ENCODE results near the gene BCAS1.
A peak's percentile ranks its signal among the peaks of the same experiment; 100 is the strongest.

BCAS1 gene

DNA sequence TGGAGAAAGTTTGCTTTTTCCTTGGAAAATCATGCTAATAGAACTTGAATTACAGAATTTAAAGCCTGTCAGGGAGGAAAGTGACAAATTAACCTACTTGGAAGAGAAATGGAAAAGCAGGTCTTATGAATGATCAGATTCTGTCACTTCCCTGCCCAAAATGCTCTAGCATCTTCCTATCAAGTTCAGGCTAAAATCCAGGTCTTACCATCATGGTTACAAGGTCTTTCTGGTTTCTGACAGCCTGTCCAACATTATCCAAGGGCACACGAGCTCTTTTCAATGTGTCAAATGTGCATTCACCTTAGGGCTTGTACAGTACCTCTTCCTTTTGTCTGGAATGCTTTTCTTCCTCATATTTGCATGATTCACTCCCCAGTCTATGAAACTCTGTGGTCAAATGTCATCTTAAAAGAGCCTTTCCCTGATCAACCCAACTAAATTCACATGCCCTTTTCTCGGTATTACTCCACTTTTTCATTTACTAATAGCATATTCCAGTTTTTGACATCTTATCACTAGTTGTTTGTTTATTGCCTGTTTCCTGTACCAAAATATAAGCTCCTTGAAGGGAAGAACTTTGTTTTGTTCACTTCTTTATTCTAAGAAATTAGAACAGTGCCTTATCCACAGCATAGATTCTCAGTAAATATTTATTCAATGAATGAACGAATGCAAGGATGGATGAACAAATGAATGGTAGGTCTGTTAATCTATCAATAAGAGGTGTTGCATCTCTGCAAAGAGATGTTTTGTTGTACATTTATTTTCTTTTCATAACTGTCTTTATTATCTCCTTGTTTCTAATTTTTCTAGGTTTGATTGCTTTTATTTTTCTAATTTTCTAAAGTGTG is 139.5 kb downstream of the BCAS1 start:
- no peak overlapping the region for H2AFZ ChIP-seq (ENCODE audit: low read depth, low read length)
- H3K79me2 ChIP-seq (ENCODE audit: low read length), result no peaks in the 10 kb centered on the region
- H3K4me1 ChIP-seq (ENCODE audit: low read length), result peaks cover 56% of the 10 kb centered on the region
- H3K9ac ChIP-seq (ENCODE audit: low read length), result no peak overlapping the region
- H3K9me3 ChIP-seq (ENCODE audit: insufficient read depth, low read length), result no peaks in the 10 kb centered on the region
- no peak for TF ChIP-seq EZH2phosphoT487 (IDR thresholded peaks at IDR 0.05; ENCODE audit: low read depth)
- TF ChIP-seq, protein P1, sequence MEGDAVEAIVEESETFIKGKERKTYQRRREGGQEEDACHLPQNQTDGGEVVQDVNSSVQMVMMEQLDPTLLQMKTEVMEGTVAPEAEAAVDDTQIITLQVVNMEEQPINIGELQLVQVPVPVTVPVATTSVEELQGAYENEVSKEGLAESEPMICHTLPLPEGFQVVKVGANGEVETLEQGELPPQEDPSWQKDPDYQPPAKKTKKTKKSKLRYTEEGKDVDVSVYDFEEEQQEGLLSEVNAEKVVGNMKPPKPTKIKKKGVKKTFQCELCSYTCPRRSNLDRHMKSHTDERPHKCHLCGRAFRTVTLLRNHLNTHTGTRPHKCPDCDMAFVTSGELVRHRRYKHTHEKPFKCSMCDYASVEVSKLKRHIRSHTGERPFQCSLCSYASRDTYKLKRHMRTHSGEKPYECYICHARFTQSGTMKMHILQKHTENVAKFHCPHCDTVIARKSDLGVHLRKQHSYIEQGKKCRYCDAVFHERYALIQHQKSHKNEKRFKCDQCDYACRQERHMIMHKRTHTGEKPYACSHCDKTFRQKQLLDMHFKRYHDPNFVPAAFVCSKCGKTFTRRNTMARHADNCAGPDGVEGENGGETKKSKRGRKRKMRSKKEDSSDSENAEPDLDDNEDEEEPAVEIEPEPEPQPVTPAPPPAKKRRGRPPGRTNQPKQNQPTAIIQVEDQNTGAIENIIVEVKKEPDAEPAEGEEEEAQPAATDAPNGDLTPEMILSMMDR (IDR thresholded peaks at IDR 0.05; ENCODE audit: low read depth, low read length), result no peak
- H3K4me3 ChIP-seq (ENCODE audit: low read length), result no peak overlapping the region
- H3K4me2 ChIP-seq (ENCODE audit: low read length), result peak overlapping the region; percentile 4; the same call in 1 of the 2 replicates
- peaks cover 40% of the 10 kb centered on the region for H3K27me3 ChIP-seq (ENCODE audit: low read depth, low read length)
- no peaks in the 10 kb centered on the region for H4K20me1 ChIP-seq (ENCODE audit: insufficient read depth, low read length)
- H3K27ac ChIP-seq (ENCODE audit: low read length), result no peak overlapping the region
- H3K36me3 ChIP-seq (replicated peaks; ENCODE audit: low read depth, low read length), result no peaks in the 10 kb centered on the region

DNA sequence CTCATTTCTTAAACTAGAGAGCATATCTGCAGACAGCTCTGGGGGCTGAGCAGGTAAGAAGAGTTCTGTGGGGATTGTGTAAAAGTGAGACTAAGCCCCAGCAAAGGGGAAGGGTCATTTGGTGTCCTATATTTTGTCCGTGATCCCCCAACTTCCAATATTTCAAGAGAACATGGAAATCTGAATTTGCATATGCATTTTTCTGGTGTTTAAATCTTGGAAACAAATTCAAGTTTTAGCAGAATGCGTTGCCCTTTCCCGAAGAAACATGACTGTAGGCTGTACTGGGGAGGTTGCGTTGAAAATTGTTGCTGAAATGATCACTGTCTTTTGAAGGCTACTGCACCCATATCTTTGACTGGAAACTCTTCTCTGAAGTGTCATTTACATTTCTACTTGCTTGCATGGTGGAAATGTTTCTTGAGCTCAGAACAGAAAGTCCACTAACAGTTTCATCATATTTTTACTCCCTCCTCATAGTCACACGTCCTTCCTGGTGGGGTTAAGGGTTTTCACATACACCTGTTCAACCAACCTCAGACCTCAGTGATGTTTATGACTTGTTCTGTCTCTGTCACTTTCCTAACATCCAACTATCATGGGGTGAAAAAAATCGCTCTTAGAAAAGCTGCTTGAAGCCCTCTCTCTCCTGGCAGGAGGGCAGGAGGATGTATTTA is 140.3 kb downstream of the BCAS1 start:
- no peak overlapping the region for H2AFZ ChIP-seq (ENCODE audit: low read depth, low read length)
- H3K4me2 ChIP-seq (ENCODE audit: low read length), result peak overlapping the region; percentile 4
- H3K27me3 ChIP-seq (ENCODE audit: low read depth, low read length), result peaks cover 40% of the 10 kb centered on the region
- H3K27ac ChIP-seq (ENCODE audit: low read length), result no peak overlapping the region
- TF ChIP-seq, protein P1 (IDR thresholded peaks at IDR 0.05; ENCODE audit: low read depth, low read length), result no peak
- TF ChIP-seq EZH2phosphoT487 (IDR thresholded peaks at IDR 0.05; ENCODE audit: low read depth), result no peak
- peaks cover 60% of the 10 kb centered on the region for H3K4me1 ChIP-seq (ENCODE audit: low read length)
- H3K9me3 ChIP-seq (ENCODE audit: insufficient read depth, low read length), result no peaks in the 10 kb centered on the region
- H3K79me2 ChIP-seq (ENCODE audit: low read length), result no peaks in the 10 kb centered on the region
- no peak overlapping the region for H3K4me3 ChIP-seq (ENCODE audit: low read length)
- no peaks in the 10 kb centered on the region for H3K36me3 ChIP-seq (replicated peaks; ENCODE audit: low read depth, low read length)
- H4K20me1 ChIP-seq (ENCODE audit: insufficient read depth, low read length), result no peaks in the 10 kb centered on the region
- H3K9ac ChIP-seq (ENCODE audit: low read length), result no peak overlapping the region

DNA sequence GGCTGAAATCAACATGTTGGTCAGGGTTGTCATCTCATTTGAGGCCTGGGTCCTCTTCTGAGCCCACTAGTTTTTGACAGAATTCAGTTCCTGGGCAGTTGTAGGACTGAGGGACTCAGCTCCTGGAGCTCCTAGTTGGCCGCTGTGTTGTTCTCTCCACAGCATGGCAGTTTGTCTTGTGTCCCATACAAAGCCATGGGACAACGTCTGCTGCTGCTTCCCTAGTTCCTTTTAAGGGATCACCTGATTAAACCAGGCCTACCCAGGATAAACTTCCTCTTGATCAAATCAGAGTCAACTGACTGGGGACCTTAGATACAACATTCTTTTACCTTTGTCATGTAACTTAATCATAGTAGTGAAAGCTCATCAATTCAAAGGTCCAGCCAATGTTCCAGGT is 141.0 kb downstream of the BCAS1 start:
- H3K9ac ChIP-seq (ENCODE audit: low read length), result no peak overlapping the region
- TF ChIP-seq, protein P1 (IDR thresholded peaks at IDR 0.05; ENCODE audit: low read depth, low read length), result no peak
- no peak for TF ChIP-seq EZH2phosphoT487 (IDR thresholded peaks at IDR 0.05; ENCODE audit: low read depth)
- no peak overlapping the region for H3K4me2 ChIP-seq (ENCODE audit: low read length)
- H3K9me3 ChIP-seq (ENCODE audit: insufficient read depth, low read length), result no peaks in the 10 kb centered on the region
- no peaks in the 10 kb centered on the region for H3K79me2 ChIP-seq (ENCODE audit: low read length)
- no peaks in the 10 kb centered on the region for H4K20me1 ChIP-seq (ENCODE audit: insufficient read depth, low read length)
- H2AFZ ChIP-seq (ENCODE audit: low read depth, low read length), result no peak overlapping the region
- H3K4me1 ChIP-seq (ENCODE audit: low read length), result peaks cover 56% of the 10 kb centered on the region
- H3K36me3 ChIP-seq (replicated peaks; ENCODE audit: low read depth, low read length), result no peaks in the 10 kb centered on the region
- H3K27me3 ChIP-seq (ENCODE audit: low read depth, low read length), result peaks cover 40% of the 10 kb centered on the region
- H3K4me3 ChIP-seq (ENCODE audit: low read length), result no peak overlapping the region
- H3K27ac ChIP-seq (ENCODE audit: low read length), result no peak overlapping the region

DNA sequence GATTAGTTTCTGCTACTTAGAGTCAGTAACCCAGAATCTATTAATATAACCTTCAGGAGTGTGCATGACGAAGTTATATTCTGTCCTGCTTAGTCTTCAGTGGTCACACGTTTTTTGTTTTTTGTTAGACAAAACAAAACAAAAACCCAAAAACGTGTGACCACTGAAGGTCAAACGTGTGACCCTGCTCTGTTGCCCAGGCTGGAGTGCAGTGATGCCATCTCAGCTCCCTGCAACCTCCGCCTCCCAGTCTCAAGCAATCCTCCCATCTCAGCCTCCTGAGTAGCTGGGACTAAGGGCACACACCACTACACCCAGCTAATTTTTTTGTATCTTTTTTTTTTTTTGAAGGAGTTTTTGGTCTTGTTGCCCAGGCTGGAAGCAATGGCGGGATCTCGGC is 142.4 kb downstream of the BCAS1 start:
- Histone ChIP-seq H3K9ac (ENCODE audit: low read length) (no peak overlapping the region), H3K36me3 (replicated peaks; ENCODE audit: low read depth, low read length) (no peaks in the 10 kb centered on the region), H4K20me1 (ENCODE audit: insufficient read depth, low read length) (no peaks in the 10 kb centered on the region), H3K27ac (ENCODE audit: low read length) (no peak overlapping the region), H3K79me2 (ENCODE audit: low read length) (no peaks in the 10 kb centered on the region), H3K9me3 (ENCODE audit: insufficient read depth, low read length) (no peaks in the 10 kb centered on the region), H3K4me2 (ENCODE audit: low read length) (no peak overlapping the region), H2AFZ (ENCODE audit: low read depth, low read length) (no peak overlapping the region), H3K27me3 (ENCODE audit: low read depth, low read length) (peaks cover 40% of the 10 kb centered on the region), H3K4me1 (ENCODE audit: low read length) (peaks cover 66% of the 10 kb centered on the region), H3K4me3 (ENCODE audit: low read length) (no peak overlapping the region)
- TF ChIP-seq EZH2phosphoT487 (IDR thresholded peaks at IDR 0.05; ENCODE audit: low read depth), result no peak
- TF ChIP-seq, protein P1 (IDR thresholded peaks at IDR 0.05; ENCODE audit: low read depth, low read length), result no peak

Data from OCI-LY3 (cell line).